HG03571 (cell line): Measurements from ENCODE around the gene NXPH2.

Experiments
- ATAC-seq: cut with Tn5 transposase; IDR thresholded peaks from one replicate; pipeline ENCODE4 v1.9.1; 2021; ENCODE audit not compliant: unreplicated experiment

The NXPH2 gene

GRCh38 chr2:138640921-138641676, 139.1 kb downstream of the NXPH2 start:
- ATAC-seq, result no peak

- ATAC-seq, result no peak
Measured at GRCh38 chr2:138637686-138638085, 142.5 kb downstream of the NXPH2 start.

DNA sequence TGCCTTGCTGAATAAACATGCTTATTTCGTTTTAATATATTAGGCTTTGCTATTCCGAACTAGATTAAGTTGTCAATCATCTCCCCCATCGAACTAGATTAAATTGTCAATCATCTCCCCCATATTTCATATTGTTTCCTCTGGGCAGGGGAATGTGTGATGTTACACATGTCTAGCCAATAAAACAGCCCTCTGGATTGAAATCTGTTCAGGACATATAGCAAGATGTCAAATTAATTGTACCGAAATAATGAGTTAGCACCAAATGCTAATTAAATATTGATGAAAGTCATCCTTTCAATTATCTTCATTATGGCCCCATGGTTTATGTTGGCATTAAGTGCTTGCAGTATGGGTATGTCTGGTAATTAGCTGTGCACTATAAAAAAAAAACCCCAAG, 143.1 kb downstream of the NXPH2 start:
- no peak for ATAC-seq

- no peak for ATAC-seq
Measured at GRCh38 chr2:138633049-138633448, 147.1 kb downstream of the NXPH2 start.

DNA sequence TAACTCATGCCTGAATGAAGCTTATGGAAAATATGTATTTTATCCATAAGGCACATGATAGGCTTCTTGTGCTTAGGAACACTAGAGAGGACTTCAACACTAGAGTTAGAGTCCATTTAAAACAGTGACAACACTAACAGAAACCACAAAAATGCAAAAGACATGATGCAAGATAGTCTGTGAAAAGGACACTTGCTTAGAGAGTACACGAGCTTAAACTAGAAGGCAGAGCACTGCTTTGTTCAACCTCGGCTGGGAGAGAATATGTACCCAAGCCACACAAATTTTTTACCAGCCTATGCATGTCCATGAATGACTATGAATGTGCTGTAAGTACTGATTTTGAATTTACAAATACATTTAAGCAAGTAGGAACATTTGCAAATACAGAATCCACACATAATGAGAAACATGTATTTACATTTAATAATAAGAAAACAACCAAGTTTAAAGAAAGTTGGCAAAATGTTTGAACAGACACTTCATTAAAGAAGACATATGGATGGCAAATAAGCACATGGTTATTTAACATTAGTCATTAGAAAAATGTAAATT, 148.0 kb downstream of the NXPH2 start:
- ATAC-seq, result no peak

- no peak for ATAC-seq
Measured at GRCh38 chr2:138630164-138630563, 150.0 kb downstream of the NXPH2 start.

- no peak for ATAC-seq
Measured at GRCh38 chr2:138626148-138626547, 154.0 kb downstream of the NXPH2 start.

GRCh38 chr2:138622613-138623012, 157.6 kb downstream of the NXPH2 start:
- no peak for ATAC-seq

DNA sequence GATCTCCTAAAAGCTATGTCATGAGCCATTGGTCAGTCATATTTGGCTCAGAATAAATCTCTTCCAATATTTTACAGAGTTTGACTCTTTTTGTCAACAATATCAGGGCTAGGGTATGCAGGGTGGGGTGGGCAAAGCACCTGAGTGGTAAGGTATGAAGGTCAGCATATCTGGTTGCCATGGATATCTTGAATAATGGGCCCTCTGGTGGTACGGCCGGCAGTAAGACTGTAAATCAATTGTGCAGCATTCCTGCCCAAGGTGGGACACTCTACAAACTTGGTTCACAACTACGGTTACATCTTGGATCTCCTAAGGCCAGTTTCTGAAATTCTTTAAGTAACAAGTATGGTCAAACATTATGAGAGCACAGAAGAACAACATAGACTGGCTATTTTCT, 159.1 kb downstream of the NXPH2 start:
- no peak for ATAC-seq

- ATAC-seq, result no peak
Measured at GRCh38 chr2:138620431-138620830, 159.8 kb downstream of the NXPH2 start.
